Panc1 (cell line): Measurements from ENCODE around the gene SMIM34. TPM values are rescaled to one million over a fixed set of nuclear protein-coding genes. Genes with fewer than 3 reads are reported as not detected.
"Not testable (repeated sequence)": the region's sequence is repeated elsewhere in the genome, so short reads cannot be mapped to it uniquely, and the experiment has no call there.

ENCODE experiments used
- ATAC-seq: fragments of 200-7000 bp; cut with Tn5 transposase; 2 replicates; pipeline ENCODE4 v1.9.1; 2020; ENCODE audit warnings: mild to moderate bottlenecking, moderate library complexity
- BruUV-seq: library from RNA; stranded (reverse); fragments of 400-500 nt; replicated peaks from 2 replicates; lab custom pipeline; 2021; lab: Mats Ljungman, UMichigan
- CTCF ChIA-PET: fragments of 300-600 bp; sonication (Branson Sonifier 250); formaldehyde crosslinking; loops from one replicate; lab custom pipeline; 2022; ENCODE audit warnings: antibody characterized with exemption; lab: Charles Lee
- POLR2A ChIA-PET: fragments of 300-600 bp; sonication (Branson Sonifier 250); formaldehyde crosslinking; loops from one replicate; lab custom pipeline; 2022; ENCODE audit warnings: antibody characterized with exemption; lab: Charles Lee
- DNase-seq: peaks from one replicate; pipeline ENCODE4 v3.0.0-alpha.2; 2010; ENCODE audit warnings: low read depth, low spot score
- H3K27ac ChIP-seq: 2 replicates; pipeline ENCODE4 v1.5.1; 2011; ENCODE audit warnings: mild to moderate bottlenecking, low read length, inconsistent platforms
- H3K27me3 ChIP-seq: fragments of 200-500 bp; sonication (Bioruptor generic); 2 replicates; pipeline ENCODE4 v1.6.0; 2014; ENCODE audit warnings: low read length, inconsistent platforms; ENCODE audit not compliant: control insufficient read depth, insufficient read depth
- H3K36me3 ChIP-seq: fragments of 200-500 bp; sonication (Bioruptor generic); 2 replicates; pipeline ENCODE4 v1.5.1; 2014; ENCODE audit warnings: inconsistent platforms, mild to moderate bottlenecking, low read length, moderate library complexity; ENCODE audit not compliant: control insufficient read depth, insufficient read depth
- H3K4me1 ChIP-seq: 2 replicates; pipeline ENCODE4 v1.5.1; 2011; ENCODE audit warnings: inconsistent platforms, mild to moderate bottlenecking, low read length, moderate library complexity; ENCODE audit not compliant: control insufficient read depth, insufficient read depth
- H3K4me3 ChIP-seq, 2 experiments: 2 replicates each; pipeline ENCODE4 v1.5.1; 2011 to 2012; ENCODE audit warnings: low read depth in 2 of 2, low read length in 2 of 2, mild to moderate bottlenecking in 2 of 2, inconsistent platforms in 1 of 2, moderate library complexity in 1 of 2
- H3K9me3 ChIP-seq: fragments of 200-500 bp; sonication (Bioruptor generic); 2 replicates; pipeline ENCODE4 v1.5.1; 2014; ENCODE audit warnings: low read depth, mild to moderate bottlenecking, inconsistent platforms, low read length, moderate library complexity; ENCODE audit not compliant: control insufficient read depth, insufficient read depth
- in situ Hi-C: cut with HindIII; loops from 2 replicates; pipeline ENCODE4 v1.10.0; 2016; ENCODE audit warnings: low sequenced_read_pairs, low pct_unique_long_range_greater_than_20kb
- intact Hi-C: fragments of 100-400 bp; cut with micrococcal nuclease; formaldehyde crosslinking; loops from one replicate; pipeline ENCODE4 v1.10.0; 2022; ENCODE audit not compliant: unreplicated experiment
- total RNA-seq: library from RNA; stranded (reverse); gene quantifications from one replicate; pipeline ENCODE4 v1.2.1, GENCODE V29; 2021; ENCODE audit not compliant: unreplicated experiment

Gene SMIM34
- total RNA-seq, 1 experiment from 2014 or later, result not detected

GRCh38 chr21:34443486-34443885, 19.7 kb upstream of the SMIM34 start:
- ATAC-seq, result peak; percentile 80; the same call in 1 of the 2 replicates
- POLR2A ChIA-PET, BruUV-seq, intact Hi-C loops, DNase-seq, H3K27ac ChIP-seq, H3K9me3 ChIP-seq, in situ Hi-C loops, H3K4me1 ChIP-seq, H3K27me3 ChIP-seq, CTCF ChIA-PET, H3K36me3 ChIP-seq, H3K4me3 ChIP-seq: not testable (repeated sequence)

- DNase-seq, POLR2A ChIA-PET, H3K9me3 ChIP-seq, H3K4me3 ChIP-seq, intact Hi-C loops, H3K27me3 ChIP-seq, H3K36me3 ChIP-seq, in situ Hi-C loops, BruUV-seq, H3K27ac ChIP-seq, CTCF ChIA-PET, H3K4me1 ChIP-seq: not testable (repeated sequence)
- ATAC-seq, result peak; percentile 80
Measured at GRCh38 chr21:34429710-34430109, 6.0 kb upstream of the SMIM34 start.

- BruUV-seq, result not testable (repeated sequence)
Measured at GRCh38 chr21:34428441-34428840, 4.7 kb upstream of the SMIM34 start.

GRCh38 chr21:34427339-34427738, 3.6 kb upstream of the SMIM34 start:
- in situ Hi-C loops, DNase-seq: not testable (repeated sequence)

More at GRCh38 chr21:34428441-34428840, 4.7 kb upstream of the SMIM34 start:
- ATAC-seq, H3K9me3 ChIP-seq, CTCF ChIA-PET, intact Hi-C loops, POLR2A ChIA-PET, in situ Hi-C loops, H3K4me1 ChIP-seq, H3K36me3 ChIP-seq, H3K27ac ChIP-seq, DNase-seq, H3K27me3 ChIP-seq, H3K4me3 ChIP-seq: not testable (repeated sequence)

GRCh38 chr21:34417448-34418077, 6.2 kb downstream of the SMIM34 start:
- H3K9me3 ChIP-seq, in situ Hi-C loops, H3K4me3 ChIP-seq, intact Hi-C loops, POLR2A ChIA-PET, H3K27ac ChIP-seq, H3K4me1 ChIP-seq, H3K36me3 ChIP-seq, DNase-seq, BruUV-seq, ATAC-seq, H3K27me3 ChIP-seq, CTCF ChIA-PET: not testable (repeated sequence)

More at GRCh38 chr21:34427339-34427738, 3.6 kb upstream of the SMIM34 start:
- H3K27ac ChIP-seq, H3K4me3 ChIP-seq, CTCF ChIA-PET, H3K9me3 ChIP-seq, H3K4me1 ChIP-seq, ATAC-seq, POLR2A ChIA-PET, H3K36me3 ChIP-seq, intact Hi-C loops, H3K27me3 ChIP-seq, BruUV-seq: not testable (repeated sequence)

- DNase-seq, POLR2A ChIA-PET, in situ Hi-C loops, CTCF ChIA-PET, intact Hi-C loops, H3K4me3 ChIP-seq, H3K4me1 ChIP-seq, BruUV-seq, H3K27me3 ChIP-seq, ATAC-seq, H3K36me3 ChIP-seq, H3K27ac ChIP-seq, H3K9me3 ChIP-seq: not testable (repeated sequence)
Measured at GRCh38 chr21:34407294-34407693, 16.5 kb downstream of the SMIM34 start.

GRCh38 chr21:34406676-34407075, 17.1 kb downstream of the SMIM34 start:
- ATAC-seq, H3K36me3 ChIP-seq, CTCF ChIA-PET, H3K9me3 ChIP-seq, POLR2A ChIA-PET, BruUV-seq, H3K4me3 ChIP-seq, H3K4me1 ChIP-seq, H3K27ac ChIP-seq, in situ Hi-C loops, H3K27me3 ChIP-seq, intact Hi-C loops, DNase-seq: not testable (repeated sequence)
